ENCODE results near the gene NFXL1. TPM values are rescaled to one million over a fixed set of nuclear protein-coding genes. Genes with fewer than 3 reads are reported as not detected.
"Not testable (repeated sequence)": the region's sequence is repeated elsewhere in the genome, so short reads cannot be mapped to it uniquely, and the experiment has no call there.

Gene NFXL1
- polyA plus RNA-seq (ENCODE audit: insufficient read length): 8.4 TPM

DNA sequence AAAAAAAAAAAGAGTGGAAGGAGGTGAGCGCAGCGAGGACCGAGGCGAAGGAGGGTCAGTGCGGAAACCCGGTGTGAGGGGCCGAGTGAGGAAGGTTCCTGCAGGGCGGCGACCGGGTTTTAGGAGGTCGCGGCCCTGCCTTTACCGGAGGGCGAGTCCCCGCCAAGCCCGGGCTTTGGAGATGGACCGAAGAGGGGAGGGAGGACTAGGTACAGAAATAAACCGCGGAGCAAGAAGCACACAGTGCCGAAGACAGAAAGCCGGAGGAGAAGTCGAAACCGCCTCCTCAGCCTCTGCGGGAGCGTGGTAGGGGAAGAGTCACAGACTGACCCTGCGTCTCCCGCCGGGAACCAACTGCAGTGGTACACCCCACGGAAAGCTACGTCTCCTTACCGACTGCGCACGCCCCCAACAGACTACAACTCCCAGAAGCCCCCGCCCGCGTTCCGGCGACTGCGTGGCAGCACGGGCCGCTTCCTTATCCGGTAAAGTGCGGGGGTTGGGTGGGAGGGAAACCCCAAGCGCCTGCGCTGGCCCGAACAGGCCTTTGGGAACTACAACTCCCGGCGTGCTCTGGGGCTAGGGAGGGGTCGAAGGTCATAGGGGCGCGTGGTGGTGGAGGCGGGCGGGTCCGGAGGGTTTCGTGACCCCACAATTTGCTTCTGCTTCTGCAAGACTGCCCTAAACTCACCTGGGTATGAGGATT is at the start of gene NFXL1:
Gene NFXL1, minus strand, starts transcription at position 364 of the 706 bp plus-strand sequence. CDS start 380 bp downstream, outside the sequence.
- peak; percentile 88 for DNase-seq (ENCODE audit: low read depth)

- DNase-seq (ENCODE audit: low read depth): no peak
Measured at GRCh38 chr4:47954677-47955076, 40.3 kb upstream of the NFXL1 start.

GRCh38 chr4:47954245-47954644 is 39.9 kb upstream of the NFXL1 start:
- no peak for DNase-seq (ENCODE audit: low read depth)

GRCh38 chr4:47945930-47946726 is 31.7 kb upstream of the NFXL1 start:
- DNase-seq (ENCODE audit: low read depth): no peak

DNA sequence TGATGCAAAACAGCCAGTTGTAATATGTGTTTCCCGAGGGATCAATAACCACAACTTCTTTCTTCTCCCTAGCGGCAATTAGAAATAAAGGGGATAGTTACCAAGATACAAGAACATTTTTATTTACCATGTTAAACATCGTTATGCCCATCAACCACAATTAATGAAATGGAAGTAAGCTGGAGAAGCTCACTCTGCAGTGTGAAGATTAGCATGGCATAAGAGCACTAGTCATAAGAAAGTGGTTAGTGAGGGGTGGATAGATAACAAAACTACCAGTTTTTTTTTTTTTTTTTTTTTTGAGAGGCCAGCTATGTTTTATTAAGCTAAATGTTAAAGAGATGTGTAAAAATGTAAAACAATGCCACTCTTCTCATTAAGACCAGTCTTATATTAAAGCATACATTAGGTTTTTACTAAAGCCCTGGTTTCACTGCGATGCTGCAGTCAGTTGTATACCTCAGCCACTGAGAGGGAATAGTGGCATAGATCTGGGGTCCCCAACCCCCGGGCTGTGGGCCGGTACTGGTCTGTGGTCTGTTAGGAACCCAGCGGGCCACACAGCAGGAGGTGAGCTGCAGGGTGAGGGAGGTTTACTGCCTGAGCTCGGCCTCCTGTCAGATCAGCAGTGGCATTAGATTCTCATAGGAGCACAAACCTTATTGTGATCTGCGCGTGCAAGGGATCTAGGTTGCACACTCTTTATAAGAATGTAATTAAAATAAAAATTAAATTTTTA is 27.9 kb upstream of the NFXL1 start:
- no peak for DNase-seq (ENCODE audit: low read depth)

GRCh38 chr4:47939456-47939855 is 25.1 kb upstream of the NFXL1 start:
- no peak for DNase-seq (ENCODE audit: low read depth)

- no peak for DNase-seq (ENCODE audit: low read depth)
Measured at GRCh38 chr4:47936336-47936735, 22.0 kb upstream of the NFXL1 start.

GRCh38 chr4:47933840-47934239 is 19.5 kb upstream of the NFXL1 start:
- no peak for DNase-seq (ENCODE audit: low read depth)

DNA sequence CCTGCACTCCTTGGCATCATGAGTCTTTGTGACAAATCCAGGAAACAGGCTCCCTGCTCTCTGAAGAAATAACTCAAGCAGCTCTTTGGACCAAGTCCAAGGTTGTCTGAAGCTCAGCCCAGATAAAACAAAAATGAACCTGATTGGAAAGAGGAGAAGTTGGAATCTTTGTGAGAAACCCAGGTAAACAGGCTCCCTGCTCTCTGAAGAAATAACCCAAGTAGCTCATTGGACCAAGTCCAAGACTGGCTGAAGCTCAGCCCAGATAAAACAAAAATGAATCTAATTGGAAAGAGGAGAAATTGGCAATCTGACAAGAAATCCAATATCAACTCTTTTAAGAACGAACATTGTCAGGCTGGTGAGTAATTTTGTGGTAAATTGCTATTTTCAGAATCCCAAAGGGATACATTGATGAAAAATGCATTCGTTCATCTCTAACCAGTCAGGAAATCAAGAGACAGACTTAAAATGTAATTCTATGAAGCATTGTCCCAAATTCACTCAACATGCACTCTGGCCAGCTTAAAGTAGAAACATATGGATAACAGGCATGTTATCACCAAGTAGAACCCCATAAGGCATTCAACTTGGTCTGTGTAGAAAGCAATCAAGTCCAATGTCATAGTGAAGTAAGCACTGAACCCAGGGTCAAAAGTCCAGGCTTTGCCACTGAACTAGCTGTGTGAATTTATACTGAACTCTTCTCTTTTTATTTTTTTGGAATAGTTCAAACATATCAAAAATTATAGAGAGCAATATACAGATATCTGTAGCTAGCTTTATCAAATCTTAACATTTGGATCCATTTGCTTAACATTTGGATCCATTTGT is 16.8 kb upstream of the NFXL1 start:
- DNase-seq (ENCODE audit: low read depth): no peak

- DNase-seq (ENCODE audit: low read depth): no peak
Measured at GRCh38 chr4:47929682-47930201, 15.4 kb upstream of the NFXL1 start.

- DNase-seq (ENCODE audit: low read depth): no peak
Measured at GRCh38 chr4:47926667-47927258, 12.4 kb upstream of the NFXL1 start.

- DNase-seq (ENCODE audit: low read depth): not testable (repeated sequence)
Measured at GRCh38 chr4:47923261-47923608, 8.9 kb upstream of the NFXL1 start.

DNA sequence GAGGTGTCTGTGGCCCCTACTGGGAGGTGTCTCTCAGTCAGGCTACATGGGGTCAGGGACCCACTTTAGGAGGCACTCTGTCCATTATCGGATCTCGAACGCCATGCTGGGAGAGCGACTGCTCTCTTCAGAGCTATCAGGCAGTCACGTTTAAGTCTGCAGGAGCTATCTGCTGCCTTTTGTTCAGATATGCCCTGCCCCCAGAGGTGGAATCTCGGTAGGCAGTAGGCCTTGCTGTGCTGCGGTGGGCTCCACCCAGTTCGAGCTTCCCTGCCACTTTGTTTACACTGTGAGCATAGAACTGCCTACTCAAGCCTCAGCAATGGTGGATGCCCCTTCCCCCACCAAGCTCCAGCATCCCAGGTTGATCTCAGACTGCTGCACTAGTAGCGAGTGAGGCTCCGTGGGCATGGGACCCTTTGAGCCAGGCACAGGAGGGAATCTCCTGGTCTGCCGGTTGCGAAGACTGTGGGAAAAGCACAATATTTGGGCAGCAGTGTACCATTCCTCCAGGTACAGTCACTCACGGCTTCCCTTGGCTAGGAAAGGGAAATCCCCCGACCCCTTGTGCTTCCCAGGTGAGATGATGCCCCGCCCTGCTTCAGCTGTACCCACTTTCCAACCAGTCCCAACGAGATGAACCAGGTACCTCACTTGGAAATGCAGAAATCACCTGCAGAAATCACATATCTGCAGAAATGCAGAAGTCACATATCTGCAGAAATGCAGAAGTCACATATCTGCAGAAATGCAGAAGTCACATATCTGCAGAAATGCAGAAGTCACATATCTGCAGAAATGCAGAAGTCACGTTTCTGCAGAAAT is 8.3 kb upstream of the NFXL1 start:
- DNase-seq (ENCODE audit: low read depth): not testable (repeated sequence)

DNA sequence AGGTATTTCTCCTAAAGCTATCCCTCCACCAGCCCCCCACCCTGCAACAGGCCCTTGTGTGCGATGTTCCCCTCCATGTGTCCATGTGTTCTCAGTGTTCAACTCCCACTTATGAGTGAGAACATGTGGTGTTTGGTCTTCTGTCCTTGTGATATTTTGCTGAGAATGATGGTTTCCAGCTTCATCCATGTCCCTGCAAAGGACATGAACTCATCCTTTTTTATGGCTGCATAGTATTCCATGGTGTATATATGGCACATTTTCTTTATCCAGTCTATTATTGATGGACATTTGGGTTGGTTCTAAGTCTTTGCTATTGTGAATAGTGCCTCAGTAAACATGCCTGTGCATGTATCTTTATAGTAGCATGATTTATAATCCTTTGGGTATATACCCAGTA is 2.8 kb upstream of the NFXL1 start:
- not testable (repeated sequence) for DNase-seq (ENCODE audit: low read depth)

GRCh38 chr4:47915378-47915777 is 995 bp upstream of the NFXL1 start:
- DNase-seq (ENCODE audit: low read depth): no peak

DNA sequence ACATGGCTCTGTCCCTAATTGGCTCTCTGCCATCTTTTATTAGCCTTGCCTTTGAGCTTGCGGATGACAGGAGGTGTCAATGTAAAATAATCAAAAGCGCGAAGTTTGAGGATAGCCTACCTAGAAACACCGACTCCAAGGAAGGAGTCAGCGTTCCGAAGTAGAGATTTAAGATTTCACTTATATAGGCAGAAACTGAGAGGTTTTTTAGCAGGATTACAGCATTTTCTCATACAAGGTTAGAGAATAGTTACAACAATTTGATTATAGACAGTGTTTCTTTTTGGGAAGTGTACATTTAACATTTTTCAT is 499 bp upstream of the NFXL1 start:
- DNase-seq (ENCODE audit: low read depth): no peak

DNA sequence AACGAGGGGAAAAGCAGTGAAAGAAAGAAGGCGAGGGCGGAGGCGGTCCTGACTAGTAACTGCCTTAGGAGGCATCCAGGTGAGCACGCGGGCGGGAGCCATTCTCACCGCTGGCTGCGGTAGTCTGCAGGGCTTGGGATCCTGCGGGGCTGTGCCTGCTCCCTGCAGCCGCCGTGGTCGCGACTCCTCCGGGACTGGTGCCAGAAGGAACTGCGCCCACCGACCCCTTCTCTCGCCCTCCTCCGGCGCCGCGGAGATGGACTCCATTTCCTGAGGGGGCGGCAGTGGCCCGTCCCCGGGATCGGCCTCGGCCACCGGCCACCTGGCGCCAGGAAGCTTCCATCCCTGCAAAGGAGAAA is 543 bp downstream of the NFXL1 start:
- no peak for DNase-seq (ENCODE audit: low read depth)

- DNase-seq (ENCODE audit: low read depth): no peak
Measured at GRCh38 chr4:47913330-47913729, 1.1 kb downstream of the NFXL1 start.

GRCh38 chr4:47907089-47907646 is 7.2 kb downstream of the NFXL1 start:
- DNase-seq (ENCODE audit: low read depth): no peak

DNA sequence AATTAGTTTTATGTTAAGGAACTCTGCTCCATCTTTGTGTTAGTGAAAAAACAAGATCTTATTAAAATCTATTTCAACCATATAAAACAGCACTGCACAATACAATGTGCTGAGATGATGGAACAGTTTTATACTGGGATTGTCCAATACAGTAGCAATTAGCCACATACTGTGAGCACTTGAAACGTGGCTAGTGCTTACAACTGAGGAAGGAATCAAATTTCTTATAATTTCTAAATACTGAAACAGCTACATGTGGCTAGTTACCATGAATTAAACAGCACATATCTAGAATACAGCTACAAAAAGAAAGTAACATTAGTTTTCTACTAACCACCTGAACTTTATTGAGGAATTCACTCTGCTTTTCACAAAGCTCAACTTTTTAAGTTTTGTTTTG is 14.7 kb downstream of the NFXL1 start:
- no peak for DNase-seq (ENCODE audit: low read depth)
